Measurements from ENCODE around the gene LTBP1.

DNA sequence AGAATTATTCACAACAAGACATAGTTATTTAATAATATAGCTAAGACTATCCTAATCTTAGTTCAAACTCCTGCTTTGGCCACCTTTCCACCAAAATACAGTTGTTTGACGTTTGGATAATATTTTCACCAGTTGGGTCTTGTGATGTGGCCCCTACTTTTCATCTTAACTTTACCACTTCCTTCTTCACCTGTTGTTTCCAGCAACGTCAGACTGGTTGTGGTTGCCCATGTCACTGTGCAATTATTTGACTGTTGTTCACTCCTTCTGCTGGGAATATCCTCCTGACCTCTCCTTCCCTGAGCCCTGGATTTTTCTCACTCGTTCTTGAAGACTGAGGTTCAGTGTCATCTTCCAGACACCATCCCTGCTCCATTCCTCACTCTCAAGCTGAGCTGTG, 397.5 kb downstream of the LTBP1 start:
- TF ChIP-seq EP300 (IDR thresholded peaks at IDR 0.05) = no peak
- TF ChIP-seq, protein P1, sequence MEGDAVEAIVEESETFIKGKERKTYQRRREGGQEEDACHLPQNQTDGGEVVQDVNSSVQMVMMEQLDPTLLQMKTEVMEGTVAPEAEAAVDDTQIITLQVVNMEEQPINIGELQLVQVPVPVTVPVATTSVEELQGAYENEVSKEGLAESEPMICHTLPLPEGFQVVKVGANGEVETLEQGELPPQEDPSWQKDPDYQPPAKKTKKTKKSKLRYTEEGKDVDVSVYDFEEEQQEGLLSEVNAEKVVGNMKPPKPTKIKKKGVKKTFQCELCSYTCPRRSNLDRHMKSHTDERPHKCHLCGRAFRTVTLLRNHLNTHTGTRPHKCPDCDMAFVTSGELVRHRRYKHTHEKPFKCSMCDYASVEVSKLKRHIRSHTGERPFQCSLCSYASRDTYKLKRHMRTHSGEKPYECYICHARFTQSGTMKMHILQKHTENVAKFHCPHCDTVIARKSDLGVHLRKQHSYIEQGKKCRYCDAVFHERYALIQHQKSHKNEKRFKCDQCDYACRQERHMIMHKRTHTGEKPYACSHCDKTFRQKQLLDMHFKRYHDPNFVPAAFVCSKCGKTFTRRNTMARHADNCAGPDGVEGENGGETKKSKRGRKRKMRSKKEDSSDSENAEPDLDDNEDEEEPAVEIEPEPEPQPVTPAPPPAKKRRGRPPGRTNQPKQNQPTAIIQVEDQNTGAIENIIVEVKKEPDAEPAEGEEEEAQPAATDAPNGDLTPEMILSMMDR (IDR thresholded peaks at IDR 0.05) = no peak

Measured in suprapubic skin (tissue), 3 donors.